Common myeloid progenitor, CD34-positive (primary cell): ENCODE data around the gene LYRM4.

ENCODE experiments used
- CTCF ChIA-PET: fragments of 350-600 bp; sonication (Branson Sonifier 250); formaldehyde crosslinking; loops from one replicate; lab custom pipeline; 2021; ENCODE audit warnings: antibody characterized with exemption; lab: Charles Lee
- POLR2A ChIA-PET: fragments of 350-600 bp; sonication (Branson Sonifier 250); formaldehyde crosslinking; loops from one replicate; lab custom pipeline; 2021; ENCODE audit warnings: antibody characterized with exemption; lab: Charles Lee
- DNase-seq, 3 donors: peaks; one replicate each; pipeline versions ENCODE4 v3.0.0 to v3.0.0-alpha.2; 2013
- H3K27ac ChIP-seq, 2 experiments: 1 replicate in 1 of 2; 2 replicates in 1 of 2; pipeline ENCODE4 v1.7.0; 2013; ENCODE audit warnings: inconsistent platforms in 2 of 2, low read length in 2 of 2, mild to moderate bottlenecking in 2 of 2, low read depth in 1 of 2, moderate library complexity in 1 of 2; ENCODE audit not compliant: severe bottlenecking in 2 of 2, insufficient read depth in 1 of 2, poor library complexity in 1 of 2
- H3K27me3 ChIP-seq, 5 experiments: replicated peaks in 2 of 5; 1 replicate in 3 of 5; 2 replicates in 2 of 5; pipeline versions ENCODE4 v1.6.1 to v1.7.0; 2013; ENCODE audit warnings: low read length in 4 of 5, mild to moderate bottlenecking in 2 of 5, moderate library complexity in 2 of 5, inconsistent platforms in 1 of 5; ENCODE audit not compliant: insufficient read depth in 5 of 5, control insufficient read depth in 4 of 5
- H3K36me3 ChIP-seq, 4 experiments: 1 replicate in 2 of 4; 2 replicates in 2 of 4; pipeline versions ENCODE4 v1.6.1 to v1.7.0; 2013; ENCODE audit warnings: low read length in 3 of 4, control low read depth in 1 of 4, mild to moderate bottlenecking in 1 of 4; ENCODE audit not compliant: control insufficient read depth in 4 of 4, insufficient read depth in 4 of 4
- H3K4me1 ChIP-seq, 4 experiments: 1 replicate in 3 of 4; 2 replicates in 1 of 4; pipeline versions ENCODE4 v1.6.1 to v1.7.1; 2013; ENCODE audit warnings: low read length in 3 of 4, mild to moderate bottlenecking in 3 of 4, control low read depth in 1 of 4, inconsistent platforms in 1 of 4, moderate library complexity in 1 of 4; ENCODE audit not compliant: control insufficient read depth in 4 of 4, insufficient read depth in 4 of 4; ENCODE audit errors: control extremely low read depth in 1 of 4
- H3K4me3 ChIP-seq, 7 experiments: 1 replicate in 4 of 7; 2 replicates in 3 of 7; pipeline versions ENCODE4 v1.5.1 to v1.7.0; 2013; ENCODE audit warnings: mild to moderate bottlenecking in 7 of 7, low read length in 6 of 7, moderate library complexity in 6 of 7, inconsistent platforms in 2 of 7, low read depth in 2 of 7, control low read depth in 1 of 7; ENCODE audit not compliant: insufficient read depth in 4 of 7, control insufficient read depth in 1 of 7; ENCODE audit errors: extremely low read depth in 1 of 7
- H3K9me3 ChIP-seq, 5 experiments: 1 replicate in 4 of 5; 2 replicates in 1 of 5; pipeline versions ENCODE4 v1.6.1 to v1.7.1; 2013; ENCODE audit warnings: low read length in 4 of 5, mild to moderate bottlenecking in 2 of 5, inconsistent platforms in 1 of 5, low read depth in 1 of 5, moderate library complexity in 1 of 5; ENCODE audit not compliant: control insufficient read depth in 4 of 5, insufficient read depth in 2 of 5; ENCODE audit errors: control extremely low read depth in 1 of 5
- WGBS: methylation state at CpG from one replicate; pipeline ENCODE4 v1.1.5; 2013; ENCODE audit not compliant: insufficient coverage; 5-methylcytosine and 5-hydroxymethylcytosine counted together

The LYRM4 gene

DNA sequence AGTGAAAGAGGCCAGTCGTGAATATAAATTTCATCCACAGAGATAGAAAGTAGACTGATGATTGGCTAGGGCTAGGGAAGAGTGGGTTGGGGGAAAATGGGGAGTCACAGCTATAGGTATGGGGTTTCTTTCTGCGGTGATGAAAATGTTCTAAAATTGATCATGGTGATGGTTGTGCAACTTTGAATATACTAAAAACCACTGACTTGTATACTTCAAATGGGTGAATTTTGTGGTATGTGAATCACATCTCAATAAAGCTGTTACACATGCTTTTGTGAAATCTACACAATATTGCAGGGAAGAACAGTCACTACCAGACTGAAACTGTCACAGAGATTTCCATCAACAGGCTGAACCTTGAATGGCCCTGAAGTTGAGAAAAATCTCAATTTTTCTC lies 61.5 kb downstream of the LYRM4 start:
- POLR2A ChIA-PET: no interaction called here
- Histone ChIP-seq H3K27me3 (no peaks in the 10 kb centered on the region), H3K27ac (no peak overlapping the region), H3K36me3 (peaks cover 0 to 6% (median 4%) of the 10 kb centered on the region in 4 experiments), H3K9me3 (no peaks in the 10 kb centered on the region), H3K4me1 (peaks cover 0 to 2% (median 0%) of the 10 kb centered on the region in 4 experiments), H3K4me3 (no peak overlapping the region)
- WGBS: 100% methylated on average over 2 of the region's 2 CpGs
- CTCF ChIA-PET: interaction anchor here (1.8 kb wide), 1 partner anchor 15 kb away, joined by 3 read pairs; no protein-coding TSS in a partner anchor
- no peak for DNase-seq

DNA sequence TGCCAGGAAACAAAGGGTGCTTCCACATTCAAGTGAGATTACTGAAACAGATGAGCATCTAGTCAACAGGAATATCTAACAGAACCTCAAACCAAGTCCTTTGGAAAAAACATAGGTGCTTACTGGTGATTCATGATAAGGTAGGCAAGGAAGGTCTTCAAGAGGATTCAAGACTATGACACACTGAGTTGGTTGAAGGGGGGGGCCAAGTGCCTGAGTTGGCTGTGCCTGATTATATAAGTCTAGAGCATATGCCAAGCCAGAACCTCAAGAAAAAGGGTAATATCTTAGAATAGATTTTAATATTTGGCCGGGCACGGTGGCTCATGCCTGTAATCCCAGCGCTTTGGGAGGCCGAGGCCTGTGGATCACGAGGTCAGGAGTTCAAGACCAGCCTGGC lies 63.7 kb downstream of the LYRM4 start:
- H3K27ac ChIP-seq: no peak overlapping the region
- no peak for DNase-seq
- peaks cover 0 to 6% (median 3%) of the 10 kb centered on the region in 4 experiments for H3K36me3 ChIP-seq
- H3K4me1 ChIP-seq: no peaks in the 10 kb centered on the region
- no peaks in the 10 kb centered on the region for H3K27me3 ChIP-seq
- H3K4me3 ChIP-seq: no peak overlapping the region
- POLR2A ChIA-PET: no interaction called here
- 100% methylated on average over 5 of the region's 5 CpGs for WGBS
- CTCF ChIA-PET: interaction anchor here (1.5 kb wide), 1 partner anchor 17 kb away, joined by 3 read pairs; no protein-coding TSS in a partner anchor
- no peaks in the 10 kb centered on the region for H3K9me3 ChIP-seq

DNA sequence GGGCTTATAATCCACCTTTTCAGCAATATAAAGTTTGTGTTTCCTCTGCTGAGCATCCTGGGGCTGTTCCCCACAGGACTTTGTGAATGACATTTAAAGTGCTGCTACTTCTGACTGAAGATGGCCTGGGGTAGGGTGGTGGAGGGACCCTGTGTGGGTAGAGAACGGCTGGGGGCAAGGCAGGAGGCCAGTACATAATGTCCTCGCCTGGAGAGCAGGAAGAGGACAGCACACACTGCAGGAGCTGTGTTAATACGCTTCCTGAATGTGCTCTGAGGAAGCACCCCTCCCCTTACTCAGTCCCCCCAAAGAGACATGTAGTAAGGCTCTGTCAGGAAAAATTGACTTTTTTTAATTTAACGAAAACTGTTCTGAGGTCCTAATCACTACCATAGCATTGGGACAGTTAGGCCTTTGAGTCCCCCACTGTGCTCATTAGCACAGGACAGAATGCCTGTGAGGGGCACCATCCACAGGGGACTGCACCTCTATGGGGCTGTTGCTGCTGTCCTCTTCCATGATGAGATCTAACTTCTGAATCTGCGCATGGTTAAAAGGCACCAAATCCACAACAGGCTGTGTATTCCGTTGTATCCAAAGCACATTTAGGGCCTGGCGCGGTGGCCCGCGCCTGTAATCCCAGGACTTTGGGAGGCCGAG lies 68.5 kb downstream of the LYRM4 start:
- CTCF ChIA-PET: interaction anchor here (1.6 kb wide), 1 partner anchor 9 kb away, joined by 3 read pairs; no protein-coding TSS in a partner anchor
- no peak for DNase-seq

DNA sequence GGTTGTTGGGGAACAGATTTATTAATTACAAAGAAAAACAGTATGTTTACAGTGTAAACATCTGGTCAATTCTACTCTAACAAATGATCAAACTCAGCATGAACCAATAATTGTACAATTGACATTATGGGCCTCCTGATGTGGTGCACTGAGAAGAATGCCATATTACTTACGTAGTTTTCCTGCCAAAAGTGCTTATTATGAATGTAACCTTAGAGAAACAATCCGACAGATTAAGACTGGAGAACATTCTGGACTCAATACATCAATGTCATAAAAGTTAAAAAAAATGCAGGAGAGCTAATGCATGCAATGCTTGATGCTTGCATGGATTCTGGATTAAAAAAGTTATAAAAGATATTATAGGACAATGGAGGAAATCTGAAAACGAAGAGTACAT lies 69.0 kb downstream of the LYRM4 start:
- Histone ChIP-seq H3K9me3 (no peaks in the 10 kb centered on the region), H3K4me3 (no peak overlapping the region), H3K36me3 (peaks cover 0 to 6% (median under 1%) of the 10 kb centered on the region in 4 experiments), H3K4me1 (no peaks in the 10 kb centered on the region), H3K27ac (no peak overlapping the region), H3K27me3 (no peaks in the 10 kb centered on the region)
- POLR2A ChIA-PET: no interaction called here
- no peak for DNase-seq
- CTCF ChIA-PET: interaction anchor here (1.1 to 1.6 kb wide), 2 partner anchors 9 to 48 kb away, joined by 3 read pairs; no protein-coding TSS in a partner anchor
- WGBS: 100% methylated on average over 2 of the region's 3 CpGs

More for the DNA sequence above, 68.5 kb downstream of the LYRM4 start:
- Histone ChIP-seq H3K36me3 (peaks cover 0 to 6% (median under 1%) of the 10 kb centered on the region in 4 experiments), H3K9me3 (no peaks in the 10 kb centered on the region), H3K4me1 (no peaks in the 10 kb centered on the region), H3K4me3 (no peak overlapping the region), H3K27ac (no peak overlapping the region), H3K27me3 (no peaks in the 10 kb centered on the region)
- POLR2A ChIA-PET: no interaction called here
- 100% methylated on average over 7 of the region's 11 CpGs for WGBS

DNA sequence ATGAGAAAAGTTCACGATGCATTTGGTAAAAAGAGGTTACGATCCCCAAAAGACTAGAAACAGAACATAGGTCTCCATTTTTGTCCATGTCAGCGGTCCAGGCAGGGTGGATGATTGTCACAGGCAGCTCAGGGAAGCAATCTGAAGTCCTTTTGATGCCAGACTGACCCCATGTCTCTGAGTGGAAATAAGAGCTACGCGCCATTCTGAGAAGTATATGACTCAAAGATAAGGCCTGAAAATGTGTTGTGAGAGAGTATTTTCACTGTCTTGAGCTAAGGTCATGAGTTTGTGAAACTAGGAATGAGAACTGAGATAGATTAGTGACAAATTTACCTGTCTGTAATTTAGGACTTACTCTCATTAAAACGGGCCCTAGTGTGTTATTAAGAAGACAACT lies 69.5 kb downstream of the LYRM4 start:
- no peaks in the 10 kb centered on the region for H3K4me1 ChIP-seq
- 95% methylated on average over 5 of the region's 6 CpGs for WGBS
- POLR2A ChIA-PET: no interaction called here
- H3K27ac ChIP-seq: no peak overlapping the region
- peaks cover 0 to 4% (median under 1%) of the 10 kb centered on the region in 4 experiments for H3K36me3 ChIP-seq
- CTCF ChIA-PET: interaction anchor here (1.0 to 1.1 kb wide), 2 partner anchors 12 to 47 kb away, joined by 3 read pairs; no protein-coding TSS in a partner anchor
- no peaks in the 10 kb centered on the region for H3K27me3 ChIP-seq
- no peak for DNase-seq
- H3K9me3 ChIP-seq: no peaks in the 10 kb centered on the region
- H3K4me3 ChIP-seq: no peak overlapping the region

DNA sequence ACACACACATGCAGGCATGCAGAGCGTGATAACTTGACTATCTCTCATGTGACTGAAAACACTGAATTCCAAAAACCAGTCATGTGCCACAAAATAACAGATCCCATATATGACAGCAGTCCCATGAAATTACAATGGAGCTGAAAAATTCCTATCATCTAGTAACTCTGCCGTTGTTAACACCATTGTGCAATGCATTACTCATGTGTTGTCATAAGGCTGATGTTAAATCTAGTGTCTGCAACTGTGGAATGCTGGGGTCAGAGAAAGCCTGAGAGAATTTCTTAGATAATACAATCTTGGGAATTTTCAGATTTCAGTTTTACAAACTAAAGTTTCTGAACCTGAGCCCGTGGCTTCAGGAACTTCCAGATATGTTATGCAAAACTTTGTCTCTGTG lies 70.2 kb downstream of the LYRM4 start:
- 90% methylated on average over 2 of the region's 3 CpGs for WGBS
- Histone ChIP-seq H3K27ac (no peak overlapping the region), H3K4me1 (no peaks in the 10 kb centered on the region), H3K36me3 (peaks cover 0 to 2% (median 0%) of the 10 kb centered on the region in 4 experiments), H3K9me3 (no peaks in the 10 kb centered on the region), H3K4me3 (no peak overlapping the region), H3K27me3 (no peaks in the 10 kb centered on the region)
- CTCF ChIA-PET: interaction anchor here (1.0 kb wide), 1 partner anchor 12 kb away, joined by 3 read pairs; no protein-coding TSS in a partner anchor
- DNase-seq: no peak
- POLR2A ChIA-PET: no interaction called here

DNA sequence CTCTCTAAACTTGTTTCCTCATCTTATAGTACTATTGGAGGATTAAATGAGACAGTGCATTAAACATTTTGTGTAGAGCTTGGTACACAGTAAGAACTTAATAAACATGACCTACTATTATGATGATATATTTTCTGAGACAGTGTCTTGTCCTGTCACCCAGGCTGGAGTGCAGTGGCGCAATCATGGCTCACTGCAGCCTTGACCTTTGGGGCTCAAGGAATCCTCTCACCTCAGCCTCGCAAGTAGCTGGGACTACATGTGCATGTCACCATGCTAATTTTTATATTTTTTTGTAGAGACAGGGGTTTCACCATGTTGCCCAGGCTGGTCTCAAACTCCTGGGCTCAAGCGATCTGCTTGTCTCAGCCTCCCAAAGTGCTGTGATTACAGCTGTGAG lies 72.1 kb downstream of the LYRM4 start:
- no peaks in the 10 kb centered on the region for H3K27me3 ChIP-seq

More for the DNA sequence above, 72.1 kb downstream of the LYRM4 start:
- no peaks in the 10 kb centered on the region for H3K4me1 ChIP-seq
- ChIA-PET CTCF (no interaction called here), POLR2A (no interaction called here)
- WGBS: 100% methylated on average over 2 of the region's 3 CpGs
- peaks cover 0 to 2% (median 0%) of the 10 kb centered on the region in 4 experiments for H3K36me3 ChIP-seq
- H3K9me3 ChIP-seq: no peaks in the 10 kb centered on the region
- H3K27ac ChIP-seq: no peak overlapping the region
- H3K4me3 ChIP-seq: no peak overlapping the region
- no peak for DNase-seq
